B cell (primary cell): Measurements from ENCODE around the gene TCFL5. TPM values are rescaled to one million over a fixed set of nuclear protein-coding genes. Genes with fewer than 3 reads are reported as not detected.

Source experiments
- ATAC-seq: fragments of 200-7000 bp; cut with Tn5 transposase; one replicate; pipeline ENCODE4 v1.10.0; 2021; ENCODE audit warnings: low read depth, mild to moderate bottlenecking, moderate number of reproducible peaks, moderate library complexity
- CTCF ChIA-PET: fragments of 350-600 bp; sonication (Branson Sonifier 250); formaldehyde crosslinking; loops from one replicate; lab custom pipeline; 2021; ENCODE audit warnings: antibody characterized with exemption, inconsistent platforms; lab: Charles Lee
- POLR2A ChIA-PET: fragments of 350-600 bp; sonication (Branson Sonifier 250); formaldehyde crosslinking; loops from one replicate; lab custom pipeline; 2021; ENCODE audit warnings: antibody characterized with exemption; lab: Charles Lee
- DNase-seq: peaks from one replicate; pipeline ENCODE4 v3.0.0; 2013
- H2AFZ ChIP-seq: 2 replicates; pipeline ENCODE4 v1.6.1; 2012; ENCODE audit warnings: mild to moderate bottlenecking, low read depth, low read length; ENCODE audit not compliant: insufficient read depth, poor library complexity, severe bottlenecking
- H3K27ac ChIP-seq, 2 donors: 1 replicate in 1 of 2; 2 replicates in 1 of 2; pipeline ENCODE4 v1.5.1; 2012 to 2013; ENCODE audit warnings: low read length in 2 of 2, mild to moderate bottlenecking in 2 of 2, moderate library complexity in 1 of 2
- H3K27me3 ChIP-seq, 4 experiments: fragments of 200-600 bp in 1 of 4; sonication (generic) in 1 of 4; replicated peaks in 1 of 4; 1 replicate in 2 of 4; 2 replicates in 2 of 4; pipeline versions ENCODE4 v1.6.1 to v1.7.0; 2013 to 2016; ENCODE audit warnings: low read length in 3 of 4, mild to moderate bottlenecking in 2 of 4, mixed read lengths in 1 of 4, moderate library complexity in 1 of 4; ENCODE audit not compliant: insufficient read depth in 4 of 4, control insufficient read depth in 3 of 4; ENCODE audit errors: control extremely low read depth in 1 of 4
- H3K36me3 ChIP-seq, 2 experiments: replicated peaks in 1 of 2; 1 replicate in 1 of 2; 2 replicates in 1 of 2; pipeline versions ENCODE4 v1.6.1 to v1.7.1; 2013; ENCODE audit warnings: low read length in 1 of 2; ENCODE audit not compliant: insufficient read depth in 2 of 2, control insufficient read depth in 1 of 2; ENCODE audit errors: control extremely low read depth in 1 of 2, extremely low read depth in 1 of 2
- H3K4me1 ChIP-seq, 2 donors: fragments of 200-600 bp in 1 of 2; sonication (generic) in 1 of 2; 1 replicate in 1 of 2; 2 replicates in 1 of 2; pipeline versions ENCODE4 v1.5.1 to v1.6.1; 2013 to 2017; ENCODE audit warnings: low read length in 2 of 2; ENCODE audit not compliant: control insufficient read depth in 2 of 2, insufficient read depth in 2 of 2
- H3K4me2 ChIP-seq: replicated peaks from 2 replicates; pipeline ENCODE3; 2012; ENCODE audit warnings: mild to moderate bottlenecking, low read depth, low read length; ENCODE audit not compliant: poor library complexity, severe bottlenecking
- H3K4me3 ChIP-seq, 5 experiments: fragments of 200-600 bp in 1 of 5; sonication (generic) in 1 of 5; 1 replicate in 3 of 5; 2 replicates in 2 of 5; pipeline versions ENCODE4 v1.5.1 to v1.7.0; 2011 to 2016; ENCODE audit warnings: low read length in 4 of 5, mild to moderate bottlenecking in 4 of 5, low read depth in 2 of 5, control low read depth in 1 of 5, moderate library complexity in 1 of 5; ENCODE audit not compliant: insufficient read depth in 1 of 5; ENCODE audit errors: control extremely low read depth in 1 of 5, extremely low read depth in 1 of 5
- H3K79me2 ChIP-seq: fragments of 200-600 bp; sonication (generic); one replicate; pipeline ENCODE4 v1.6.0; 2016; ENCODE audit warnings: low read length; ENCODE audit not compliant: control insufficient read depth, insufficient read depth
- H3K9ac ChIP-seq: fragments of 200-600 bp; sonication (generic); 2 replicates; pipeline ENCODE4 v1.6.1; 2017; ENCODE audit warnings: mild to moderate bottlenecking, low read length, moderate library complexity
- H3K9me3 ChIP-seq, 3 donors: one replicate each; pipeline versions ENCODE4 v1.6.1 to v1.7.1; 2013; ENCODE audit warnings: low read length in 2 of 3; ENCODE audit not compliant: control insufficient read depth in 2 of 3, insufficient read depth in 1 of 3; ENCODE audit errors: control extremely low read depth in 1 of 3
- H4K20me1 ChIP-seq: 2 replicates; pipeline ENCODE4 v1.6.0; 2012; ENCODE audit warnings: mild to moderate bottlenecking, low read length; ENCODE audit not compliant: insufficient read depth, control insufficient read depth, poor library complexity, severe bottlenecking
- H3K27ac Mint-ChIP-seq: one replicate; pipeline ENCODE4 v1.8.0; 2021; ENCODE audit warnings: mixed read lengths
- H3K27me3 Mint-ChIP-seq: one replicate; pipeline ENCODE4 v1.8.0; 2021; ENCODE audit warnings: mixed read lengths
- H3K4me1 Mint-ChIP-seq: one replicate; pipeline ENCODE4 v1.8.0; 2021; ENCODE audit warnings: mixed read lengths
- H3K4me3 Mint-ChIP-seq: one replicate; pipeline ENCODE4 v1.8.0; 2021; ENCODE audit warnings: mixed read lengths
- H3K9me3 Mint-ChIP-seq: one replicate; pipeline ENCODE4 v1.8.0; 2022; ENCODE audit warnings: mixed read lengths; ENCODE audit not compliant: insufficient read depth
- CTCF ChIP-seq: fragments of 200-600 bp; IDR thresholded peaks from one replicate; pipeline ENCODE4 v1.8.0; 2022; ENCODE audit warnings: antibody characterized with exemption, mild to moderate bottlenecking
- EZH2 ChIP-seq: IDR thresholded peaks from 2 replicates; pipeline ENCODE4 v1.6.1; 2012; ENCODE audit warnings: borderline replicate concordance, low read depth, mild to moderate bottlenecking, moderate library complexity, low read length; ENCODE audit not compliant: insufficient read depth, poor library complexity, severe bottlenecking
- WGBS: methylation state at CpG from one replicate; pipeline ENCODE4 v1.1.5; 2013; ENCODE audit warnings: missing lambda C conversion rate; ENCODE audit not compliant: insufficient coverage; 5-methylcytosine and 5-hydroxymethylcytosine counted together
- intact Hi-C: fragments of 100-400 bp; cut with micrococcal nuclease; formaldehyde crosslinking; loops from one replicate; pipeline ENCODE4 v1.10.0; 2022
- polyA plus RNA-seq: library from polyadenylated mRNA; depleted of rRNA; stranded (reverse); fragments of >200 nt; gene quantifications from 2 replicates; pipeline ENCODE4 v1.2.3, GENCODE V29; 2012
- total RNA-seq, 2 donors: library from RNA; stranded (reverse); fragments of 120-200 nt in 1 of 2; gene quantifications; 1 replicate in 1 of 2; 2 replicates in 1 of 2; pipeline versions ENCODE4 v1.2.3 to v1.2.4, GENCODE V29; 2013 to 2022

TCFL5 gene
- total and polyA plus RNA-seq, 2 donors (not counting 1 experiment from before 2014, with no cell fraction given): 2.0 to 16.2 TPM

- no peak overlapping the region for H3K27ac ChIP-seq
- POLR2A ChIA-PET: no interaction called here
- Mint-ChIP-seq H3K27me3 (no peaks in the 10 kb centered on the region), H3K9me3 (no peaks in the 10 kb centered on the region), H3K4me1 (peaks cover 20% of the 10 kb centered on the region), H3K27ac (peak overlapping the region; percentile 59), H3K4me3 (peak overlapping the region; percentile 81)
- no peaks in the 10 kb centered on the region for H3K36me3 ChIP-seq
- peaks cover 0 to 9% (median 6%) of the 10 kb centered on the region in 4 experiments for H3K27me3 ChIP-seq
- peaks cover 16% of the 10 kb centered on the region for H4K20me1 ChIP-seq
- TF ChIP-seq CTCF (no peak), EZH2 (no peak)
- DNase-seq (peak; percentile 35), ATAC-seq (no peak)
- H2AFZ ChIP-seq: no peak overlapping the region
- H3K79me2 ChIP-seq: no peaks in the 10 kb centered on the region
- peaks cover 0 to 11% (median 0%) of the 10 kb centered on the region in 3 donors for H3K9me3 ChIP-seq
- H3K9ac ChIP-seq: no peak overlapping the region
- intact Hi-C loops: loop anchor here (5.0 kb wide), 2 partner anchors 67 to 68 kb away; partner anchors contain the start of gene DIDO1
- 40% methylated on average over 23 of the region's 24 CpGs for WGBS
- CTCF ChIA-PET: interaction anchor here (0.9 kb wide), 1 partner anchor 12 kb away, joined by 3 read pairs; no protein-coding TSS in a partner anchor
- H3K4me3 ChIP-seq: peak overlapping the region in 3 of 5 experiments; percentile 1 to 29 (median 26)
- peaks cover 9 to 27% of the 10 kb centered on the region in 2 donors for H3K4me1 ChIP-seq
- H3K4me2 ChIP-seq: peak overlapping the region; percentile 72
Measured at GRCh38 chr20:62860391-62860923, 1.2 kb downstream of the TCFL5 start.

- peak overlapping the region; percentile 81 for H3K4me3 Mint-ChIP-seq
- WGBS: 94% methylated on average over 3 of the region's 12 CpGs
- peaks cover 0 to 9% (median 6%) of the 10 kb centered on the region in 4 experiments for H3K27me3 ChIP-seq
- H3K9me3 Mint-ChIP-seq: no peaks in the 10 kb centered on the region
- TF ChIP-seq EZH2: no peak
- TF ChIP-seq CTCF: no peak
- POLR2A ChIA-PET: no interaction called here
- peaks cover 20% of the 10 kb centered on the region for H3K4me1 Mint-ChIP-seq
- peaks cover 9 to 27% of the 10 kb centered on the region in 2 donors for H3K4me1 ChIP-seq
- intact Hi-C loops: loop anchor here (5.0 kb wide), 2 partner anchors 67 to 68 kb away; partner anchors contain the start of gene DIDO1
- H3K27ac ChIP-seq: no peak overlapping the region
- no peak for DNase-seq
- CTCF ChIA-PET: interaction anchor here (0.9 kb wide), 1 partner anchor 11 kb away, joined by 3 read pairs; no protein-coding TSS in a partner anchor
- no peak for ATAC-seq
- no peak overlapping the region for H3K4me2 ChIP-seq
- no peaks in the 10 kb centered on the region for H3K27me3 Mint-ChIP-seq
- H2AFZ ChIP-seq: no peak overlapping the region
- H3K4me3 ChIP-seq: no peak overlapping the region
- H3K79me2 ChIP-seq: no peaks in the 10 kb centered on the region
- H3K27ac Mint-ChIP-seq: no peak overlapping the region
- H3K36me3 ChIP-seq: peaks cover 0 to 5% of the 10 kb centered on the region in 2 experiments
- H3K9me3 ChIP-seq: peaks cover 0 to 11% (median 0%) of the 10 kb centered on the region in 3 donors
- H4K20me1 ChIP-seq: peaks cover 16% of the 10 kb centered on the region
- no peak overlapping the region for H3K9ac ChIP-seq
Measured at GRCh38 chr20:62859721-62860120, 1.9 kb downstream of the TCFL5 start.
